Stimulated activated CD4-positive, alpha-beta T cell treated with anti-CD3 and anti-CD28 coated beads, Interleukin-2, amount 100 ng/mL, for 48 hours (primary cell): Measurements from ENCODE around the gene AGBL5.
"Not testable (repeated sequence)": the region's sequence is repeated elsewhere in the genome, so short reads cannot be mapped to it uniquely, and the experiment has no call there.

ENCODE experiments used
- DNase-seq, 2 donors: peaks; one replicate each; pipeline ENCODE4 v3.0.0-alpha.2; 2020

The AGBL5 gene

GRCh38 chr2:27093430-27094352 is 42.2 kb downstream of the AGBL5 start:
- DNase-seq: no peak

GRCh38 chr2:27094353-27094984 is 43.0 kb downstream of the AGBL5 start:
- DNase-seq: no peak

- no peak for DNase-seq
Measured at GRCh38 chr2:27095427-27095744, 43.9 kb downstream of the AGBL5 start.

- peak in 1 of 2 donors; percentile 45 for DNase-seq
Measured at GRCh38 chr2:27095745-27096651, 44.5 kb downstream of the AGBL5 start.

GRCh38 chr2:27096748-27097297 is 45.4 kb downstream of the AGBL5 start:
- DNase-seq: no peak

GRCh38 chr2:27097341-27097740 is 45.9 kb downstream of the AGBL5 start:
- DNase-seq: no peak

- DNase-seq: no peak
Measured at GRCh38 chr2:27099334-27099955, 48.0 kb downstream of the AGBL5 start.

- no peak for DNase-seq
Measured at GRCh38 chr2:27100036-27100435, 48.6 kb downstream of the AGBL5 start.

GRCh38 chr2:27102329-27102728 is 50.9 kb downstream of the AGBL5 start:
- no peak for DNase-seq

- no peak for DNase-seq
Measured at GRCh38 chr2:27105981-27106380, 54.5 kb downstream of the AGBL5 start.

- no peak for DNase-seq
Measured at GRCh38 chr2:27108221-27108620, 56.8 kb downstream of the AGBL5 start.

- no peak for DNase-seq
Measured at GRCh38 chr2:27109083-27109482, 57.6 kb downstream of the AGBL5 start.

- DNase-seq: not testable (repeated sequence)
Measured at GRCh38 chr2:27110603-27111352, 59.3 kb downstream of the AGBL5 start.

GRCh38 chr2:27111392-27112078 is 60.1 kb downstream of the AGBL5 start:
- DNase-seq: not testable (repeated sequence)

- no peak for DNase-seq
Measured at GRCh38 chr2:27115519-27115918, 64.1 kb downstream of the AGBL5 start.

- no peak for DNase-seq
Measured at GRCh38 chr2:27117995-27118524, 66.6 kb downstream of the AGBL5 start.

- no peak for DNase-seq
Measured at GRCh38 chr2:27118525-27119329, 67.3 kb downstream of the AGBL5 start, which contains the start of gene CGREF1. TSS of gene CGREF1 (minus strand) at chr2:27119128. CDS start at chr2:27104366, 14,762 bp downstream.

- DNase-seq: not testable (repeated sequence)
Measured at GRCh38 chr2:27119330-27119670, 67.8 kb downstream of the AGBL5 start.
